GM21447 (cell line): ENCODE measurements around the gene RAB43.
"Not testable (repeated sequence)": the region's sequence is repeated elsewhere in the genome, so short reads cannot be mapped to it uniquely, and the experiment has no call there.

ENCODE experiments used
- ATAC-seq: cut with Tn5 transposase; IDR thresholded peaks from one replicate; pipeline ENCODE4 v1.9.1; 2021; ENCODE audit not compliant: unreplicated experiment

RAB43 gene

DNA sequence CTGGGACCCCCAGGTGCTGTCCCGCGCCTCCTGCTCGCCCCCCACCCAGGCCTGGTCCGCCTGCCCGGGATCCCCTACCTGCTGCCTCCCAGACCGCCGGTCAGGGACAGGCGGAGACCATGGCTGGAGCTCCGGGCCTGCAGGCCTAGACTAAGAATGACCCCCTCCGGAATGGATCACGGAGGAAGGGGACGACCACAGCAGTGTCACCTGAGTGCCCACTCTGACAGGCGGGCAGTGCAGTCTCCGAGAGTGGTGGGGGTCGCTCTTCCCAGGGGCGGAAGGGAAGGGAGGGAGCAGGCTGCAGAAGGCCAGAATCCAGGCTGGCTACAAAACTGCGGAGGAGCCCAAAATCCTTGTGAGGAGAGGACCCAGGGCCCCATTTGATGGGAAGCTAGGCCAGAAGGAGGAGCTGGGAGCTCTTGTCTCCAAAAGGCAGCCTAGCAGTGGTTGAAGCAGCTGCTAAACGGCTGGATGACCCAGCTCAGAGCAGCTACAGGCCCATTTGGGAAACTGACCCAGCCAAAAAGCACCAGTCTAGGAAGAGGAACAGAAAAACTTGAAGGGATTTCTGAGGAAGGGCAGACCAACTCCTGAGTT is 908 bp upstream of the RAB43 start:
- no peak for ATAC-seq

DNA sequence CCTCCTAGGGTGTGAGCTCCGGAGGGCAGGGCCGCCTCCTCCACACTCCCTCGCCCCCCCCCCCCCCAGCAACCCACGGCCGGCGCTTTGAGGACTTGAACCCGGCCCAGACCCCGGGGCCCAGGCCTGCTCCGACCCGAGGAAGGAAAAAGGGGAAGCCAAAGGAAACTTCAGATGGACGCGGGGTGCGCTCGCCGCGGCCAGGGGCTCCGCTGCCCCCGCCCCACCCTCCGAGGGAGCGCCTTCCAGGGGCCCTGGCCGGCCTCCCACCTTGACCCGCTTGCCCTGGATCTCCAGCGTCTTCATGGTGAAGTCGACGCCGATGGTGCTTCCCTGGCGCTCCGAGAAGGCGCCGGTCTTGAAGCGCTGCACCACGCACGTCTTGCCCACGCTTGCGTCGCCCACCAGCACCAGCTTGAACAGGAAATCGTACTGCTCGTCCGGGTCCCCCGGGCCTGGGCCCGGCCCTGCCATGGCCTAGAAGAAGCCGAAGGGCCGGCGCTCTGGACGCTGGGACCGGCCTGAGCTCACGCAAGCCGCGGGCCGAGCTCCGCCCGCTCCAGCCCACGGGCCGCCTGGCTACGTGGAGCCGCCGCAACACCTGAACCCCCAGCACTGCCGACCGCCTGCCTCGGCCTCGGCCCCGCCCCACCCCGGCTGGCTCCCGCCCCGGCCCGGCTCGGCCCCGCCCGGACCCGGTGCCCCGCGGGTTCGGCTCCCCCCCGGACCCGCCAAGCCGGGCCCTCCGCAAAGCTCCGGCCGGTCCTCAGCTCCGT is 400 bp downstream of the RAB43 start:
- ATAC-seq, result peak; percentile 11

DNA sequence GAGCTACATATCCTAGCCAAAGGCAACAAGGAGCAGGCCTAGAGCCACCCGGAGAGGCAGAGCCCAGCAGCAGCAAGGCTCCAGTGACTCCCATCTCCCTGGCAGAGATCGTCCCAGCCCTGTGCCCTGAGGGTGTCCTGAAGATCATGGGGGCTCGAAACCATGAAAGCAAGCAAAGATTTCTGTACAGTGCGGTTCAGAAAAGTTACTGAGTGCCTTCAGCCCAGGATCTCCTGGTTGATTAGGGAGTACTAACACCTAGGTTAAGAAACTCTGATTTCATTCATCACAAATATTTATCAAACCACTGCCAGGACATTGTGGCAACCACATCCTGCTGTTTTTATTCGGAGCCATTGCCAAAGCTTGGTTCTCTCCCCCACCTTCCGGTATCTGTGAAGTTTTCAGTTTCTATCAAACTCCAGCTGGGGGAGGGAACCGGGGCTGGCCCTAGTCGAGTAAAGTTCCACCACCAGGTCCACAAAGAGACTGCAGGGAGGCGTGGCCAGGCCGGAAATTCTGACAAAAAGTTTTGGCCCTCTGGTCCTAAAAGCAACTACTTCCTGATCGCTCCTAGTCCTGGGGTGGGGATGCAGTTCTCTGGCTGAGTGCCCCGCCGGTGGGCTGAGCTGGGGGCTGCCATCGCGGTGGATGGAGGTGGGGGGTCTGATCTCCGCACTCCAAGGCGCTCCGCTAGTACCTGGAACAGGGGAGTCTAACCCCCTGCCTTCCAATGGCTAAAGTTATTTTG is 1.2 kb downstream of the RAB43 start:
- ATAC-seq, result peak; percentile 78

DNA sequence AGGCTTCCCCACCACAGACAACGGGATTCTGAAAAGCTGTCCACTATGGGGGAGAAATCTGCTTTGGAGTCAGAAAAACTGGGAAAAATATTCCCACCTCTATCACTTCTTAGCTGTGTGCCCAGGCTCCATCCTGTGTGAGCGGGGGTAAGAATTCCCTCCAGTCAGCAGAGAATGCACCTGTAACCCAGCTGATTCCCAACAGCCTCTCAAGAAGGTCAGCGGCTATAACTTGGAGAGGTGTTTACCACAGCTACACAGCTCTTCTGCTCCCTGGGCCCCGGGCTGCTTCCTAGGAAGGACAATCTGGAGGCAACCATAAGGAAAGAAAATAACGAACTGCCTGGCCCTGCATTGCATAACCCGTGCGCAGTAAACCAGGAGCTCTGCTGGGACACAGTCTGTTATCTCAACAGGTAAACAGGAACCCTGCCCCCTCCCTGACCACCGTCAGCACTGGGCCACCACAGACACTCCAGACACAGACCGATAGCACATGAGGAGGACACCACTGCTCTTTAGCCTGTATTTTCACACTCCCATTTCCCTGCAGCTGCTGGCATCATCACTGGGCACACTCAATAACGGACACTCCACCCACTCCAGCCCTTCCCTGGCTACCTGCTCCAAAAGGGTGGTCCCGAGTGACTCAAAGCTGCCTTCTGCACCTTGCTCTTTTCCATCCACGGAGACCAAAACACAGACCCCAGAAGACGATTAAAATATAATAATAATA is 2.1 kb downstream of the RAB43 start:
- ATAC-seq, result no peak

DNA sequence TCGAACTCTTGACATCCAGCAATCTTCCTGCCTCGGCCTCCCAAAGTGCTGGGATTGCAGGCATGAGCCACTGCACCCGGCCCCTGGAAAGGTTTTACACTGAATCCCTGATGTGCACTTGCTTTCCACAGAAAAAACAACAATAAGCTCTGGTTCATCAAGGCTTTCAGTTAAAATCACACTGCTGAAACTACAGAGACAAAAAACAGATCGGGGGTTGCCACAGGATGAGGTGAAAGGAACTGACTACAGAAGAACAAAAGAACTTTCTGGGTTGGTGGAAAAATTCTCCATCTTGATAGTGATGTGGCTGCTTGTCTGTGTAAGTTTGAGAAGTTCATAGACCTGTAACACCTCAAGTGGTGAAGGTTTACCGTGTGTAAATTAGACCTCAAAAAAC is 2.9 kb downstream of the RAB43 start:
- no peak for ATAC-seq

DNA sequence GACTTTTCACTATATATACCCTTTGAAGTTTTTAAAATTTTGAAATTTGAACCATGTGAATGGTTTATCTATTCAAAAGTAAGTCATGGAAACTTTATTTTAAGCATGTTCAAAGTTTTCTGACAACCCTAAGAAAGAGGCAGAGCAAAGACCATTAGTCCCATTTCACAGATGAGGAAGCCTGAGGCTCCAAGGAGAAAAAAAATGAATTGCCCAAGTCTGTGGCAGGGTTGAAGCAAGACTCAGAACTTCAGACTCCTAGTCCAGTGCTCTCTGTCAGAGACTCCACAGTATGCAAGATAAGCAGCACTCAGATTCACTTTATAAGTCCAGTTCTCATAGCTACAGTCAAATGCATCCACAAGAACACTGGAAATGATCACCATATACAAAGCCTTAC is 4.5 kb downstream of the RAB43 start:
- no peak for ATAC-seq

DNA sequence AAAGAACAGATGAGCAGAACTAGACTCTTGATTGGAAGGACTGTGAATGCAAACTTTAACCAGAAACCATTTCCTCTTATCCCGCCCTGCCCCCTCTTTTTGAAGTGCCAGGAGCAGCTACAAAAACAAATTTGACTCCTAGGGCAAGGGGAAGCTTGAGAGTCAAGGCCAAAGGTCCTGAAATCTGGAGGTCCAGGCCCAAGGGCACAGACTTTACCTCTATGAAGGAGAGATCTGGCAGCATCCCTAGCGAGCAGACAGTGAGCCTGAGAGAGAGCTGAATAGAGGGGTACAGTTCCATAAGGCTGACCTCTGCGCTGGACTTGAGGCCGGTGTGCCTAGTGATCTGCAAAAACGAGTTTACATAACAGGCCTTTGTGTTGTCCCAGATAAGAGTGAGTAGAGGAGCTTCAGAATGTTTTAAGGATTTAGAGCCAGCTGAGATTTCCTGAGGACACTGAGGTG is 5.1 kb downstream of the RAB43 start:
- ATAC-seq, result no peak

DNA sequence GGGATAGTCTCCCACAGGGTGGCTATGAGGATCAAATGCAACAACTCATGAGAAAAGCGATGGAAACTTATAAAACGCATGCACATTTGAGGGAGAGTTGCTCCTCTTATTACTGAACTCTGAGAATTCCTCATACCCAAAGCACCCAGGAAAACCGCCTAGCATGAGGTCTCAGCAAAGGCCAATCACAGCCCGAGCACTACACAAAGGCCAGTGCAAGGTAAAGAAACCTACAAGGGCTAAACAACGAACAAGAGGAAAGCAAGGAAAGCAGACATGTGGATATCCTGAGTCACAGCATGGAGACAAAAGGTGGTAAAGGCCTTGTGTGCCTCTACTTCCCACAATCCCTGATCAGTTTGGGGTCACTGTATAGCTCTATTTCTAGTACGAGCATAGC is 7.1 kb downstream of the RAB43 start:
- no peak for ATAC-seq

DNA sequence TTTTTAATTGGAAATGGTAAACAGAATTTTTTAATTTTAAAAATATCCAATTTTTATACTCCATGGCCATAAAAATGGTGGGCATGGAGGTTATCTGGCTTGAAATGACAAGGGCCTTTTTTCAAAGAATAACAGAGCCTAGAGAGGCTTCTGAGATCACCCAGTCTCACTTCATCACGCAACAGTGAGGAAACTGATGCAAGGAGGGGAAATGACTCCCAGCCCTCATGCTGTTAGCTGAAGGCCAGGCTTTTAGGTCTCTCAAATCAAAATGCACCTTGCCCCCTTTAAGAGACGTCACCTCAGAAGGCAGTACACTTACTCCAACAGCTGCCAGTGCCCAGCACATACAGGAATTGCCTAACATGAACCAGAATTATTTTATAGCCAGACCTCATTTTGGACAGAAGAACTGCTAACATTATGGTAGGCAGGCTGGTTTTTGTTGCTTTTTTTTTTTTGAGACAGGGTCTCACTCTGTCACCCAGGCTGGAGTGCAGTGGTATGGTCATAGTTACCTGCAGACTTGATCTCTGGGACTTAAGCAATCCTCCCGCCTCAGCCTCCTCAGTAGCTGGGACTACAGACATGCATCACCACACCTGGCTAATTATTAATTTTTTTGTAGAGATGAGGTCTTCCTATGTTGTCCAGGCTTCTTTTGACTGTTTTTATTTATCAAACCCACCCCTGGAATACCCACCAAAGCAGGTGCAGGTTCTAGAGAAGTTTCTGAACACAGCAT is 9.1 kb downstream of the RAB43 start:
- no peak for ATAC-seq

DNA sequence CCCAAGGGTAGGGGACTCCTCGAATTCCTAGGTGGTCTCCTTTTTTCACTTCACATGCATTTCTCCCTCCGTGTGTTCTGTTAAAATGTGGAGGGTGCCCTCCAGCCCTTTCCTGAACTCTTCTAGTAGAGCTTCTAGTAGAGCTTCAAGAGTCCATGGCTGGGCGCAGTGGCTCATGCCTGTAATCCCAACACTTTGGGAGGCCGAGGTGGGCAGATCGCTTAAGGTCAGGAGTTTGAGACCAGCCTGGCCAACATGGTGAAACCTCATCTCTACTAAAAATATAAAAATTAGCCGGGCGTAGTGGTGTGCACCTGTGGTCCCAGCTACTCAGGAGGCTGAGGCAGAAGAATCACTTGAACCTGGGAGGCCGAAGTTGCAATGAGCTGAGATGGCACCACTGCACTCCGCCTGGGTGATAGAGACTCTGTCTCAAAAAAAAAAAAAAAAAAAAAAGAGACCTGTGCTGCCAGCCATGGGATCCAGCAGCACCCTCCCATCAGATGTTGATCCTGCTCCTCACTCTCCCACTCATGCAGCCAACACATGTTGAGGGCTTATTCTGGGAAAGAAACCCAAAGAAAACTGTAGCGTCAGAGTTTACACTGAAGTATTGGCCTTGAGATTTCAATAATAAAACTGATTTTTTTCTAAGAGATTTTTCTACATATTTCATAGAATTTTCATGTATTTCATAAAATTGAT is 10.4 kb downstream of the RAB43 start:
- ATAC-seq, result not testable (repeated sequence)

DNA sequence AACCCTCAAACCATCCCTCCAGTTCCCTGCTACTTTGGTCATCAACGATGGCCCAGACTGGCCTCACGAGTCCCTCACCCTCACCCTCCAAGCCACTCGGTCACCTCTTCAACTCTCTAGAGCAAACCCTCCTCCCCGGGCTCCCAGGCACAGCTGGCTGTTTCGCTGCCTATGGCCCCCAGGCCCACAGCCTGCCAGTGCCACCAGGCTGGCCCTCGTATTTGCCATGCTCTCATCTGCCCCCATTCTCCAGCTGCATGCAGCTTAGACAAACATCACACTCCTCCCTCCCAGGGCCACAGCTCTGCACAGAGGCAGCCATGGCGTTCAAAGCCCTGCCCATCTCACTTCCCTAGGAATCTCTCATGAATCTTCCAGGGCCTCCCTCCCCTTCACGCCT is 13.8 kb downstream of the RAB43 start:
- no peak for ATAC-seq

DNA sequence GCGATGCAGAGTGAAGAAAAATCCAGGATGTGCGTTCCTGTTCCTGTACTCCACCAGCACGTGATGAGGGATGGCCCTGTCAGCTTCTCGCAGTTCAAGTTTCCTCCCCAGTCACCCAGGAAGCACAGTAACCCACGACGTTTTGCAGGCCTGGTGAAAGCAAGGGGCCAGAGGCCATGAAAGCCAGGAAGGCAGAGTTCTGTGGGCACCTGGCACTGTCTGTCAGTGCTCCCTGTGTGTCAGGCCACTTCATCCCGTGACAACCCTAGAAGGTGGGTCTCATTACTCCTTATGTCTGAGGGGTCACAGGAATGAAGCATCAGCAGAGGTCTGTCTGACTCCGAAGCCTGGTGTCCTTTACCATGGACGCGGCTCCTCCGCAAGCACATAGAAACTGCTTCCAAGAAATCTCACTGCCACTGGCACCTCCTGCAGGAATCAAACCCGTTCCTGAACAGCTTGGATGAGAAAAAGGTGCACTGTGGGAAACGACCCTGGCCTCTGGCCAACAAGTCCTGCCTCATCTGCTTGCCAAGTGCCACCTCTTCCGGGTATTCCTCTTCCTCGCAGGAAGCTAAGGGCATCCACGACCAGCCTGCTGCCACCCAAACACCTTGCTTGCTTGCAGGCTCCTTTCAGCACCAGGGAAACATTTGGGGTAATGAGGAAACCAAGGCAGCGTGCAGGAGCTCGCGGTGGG is 14.6 kb downstream of the RAB43 start:
- no peak for ATAC-seq

DNA sequence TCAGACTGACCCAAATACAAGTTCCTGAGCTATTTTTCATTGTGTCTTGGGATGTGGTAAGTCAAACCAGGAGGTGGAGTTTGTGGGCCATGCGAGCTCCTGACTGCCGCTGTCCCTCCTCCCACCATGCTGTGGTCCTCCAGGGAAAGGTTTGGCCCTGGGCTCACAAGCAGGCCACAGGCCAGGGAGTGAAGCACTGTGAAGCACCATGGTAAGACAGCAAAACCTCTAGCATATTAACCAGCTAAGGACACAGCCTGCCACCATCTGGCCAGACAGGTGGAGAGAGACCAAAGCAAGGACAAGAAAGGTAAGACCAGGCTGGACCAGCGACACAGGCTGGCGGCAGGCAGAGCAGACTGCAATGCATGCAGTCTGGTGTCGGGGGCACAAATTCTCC is 15.3 kb downstream of the RAB43 start:
- no peak for ATAC-seq

DNA sequence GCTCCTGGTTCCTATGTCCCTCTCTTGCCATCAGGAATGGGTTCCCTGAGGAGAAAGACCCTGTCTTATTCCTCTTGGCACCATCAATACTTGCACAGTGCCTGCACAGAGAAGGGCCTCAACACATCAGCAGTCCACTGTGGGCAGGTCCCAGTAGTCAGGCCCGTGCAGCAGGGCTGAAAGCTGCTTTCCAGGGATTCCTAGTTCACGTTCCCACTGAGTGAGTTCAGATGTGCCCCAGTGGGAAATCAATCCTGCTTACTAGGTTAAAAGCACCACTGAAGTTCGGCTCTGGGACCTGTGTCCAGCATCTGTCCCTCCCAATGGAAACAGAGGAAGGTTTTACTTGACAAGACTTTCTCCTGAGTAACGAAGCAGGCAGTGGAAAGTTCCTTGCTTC is 15.7 kb downstream of the RAB43 start:
- no peak for ATAC-seq

DNA sequence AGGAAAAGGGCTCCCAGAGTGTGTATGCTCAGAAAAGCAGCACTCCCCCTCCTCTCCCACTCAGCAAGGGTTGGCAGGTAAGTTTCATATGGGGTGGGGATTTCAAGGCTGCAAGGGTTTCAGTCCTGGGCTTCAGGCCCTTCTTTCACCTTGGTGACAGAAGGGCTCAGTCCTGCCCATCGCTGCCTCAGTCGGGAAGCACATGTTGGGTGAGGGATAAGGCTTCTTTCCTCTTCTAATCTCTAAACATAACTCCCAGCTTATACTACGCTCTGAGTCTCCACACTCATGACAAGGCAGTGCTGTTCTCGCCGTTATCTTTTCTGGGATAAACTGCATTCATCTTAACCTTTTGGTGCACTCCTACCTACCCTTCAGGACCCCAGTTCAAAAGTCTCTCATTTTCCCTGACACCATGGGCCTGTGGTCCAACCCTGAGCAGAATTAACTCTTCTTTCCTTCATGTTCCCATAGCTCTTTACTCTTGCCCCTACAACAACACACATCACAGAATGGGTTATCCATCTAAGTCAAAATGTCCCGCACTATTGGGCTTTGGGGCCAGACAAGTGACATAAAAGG is 17.0 kb downstream of the RAB43 start:
- ATAC-seq, result no peak

DNA sequence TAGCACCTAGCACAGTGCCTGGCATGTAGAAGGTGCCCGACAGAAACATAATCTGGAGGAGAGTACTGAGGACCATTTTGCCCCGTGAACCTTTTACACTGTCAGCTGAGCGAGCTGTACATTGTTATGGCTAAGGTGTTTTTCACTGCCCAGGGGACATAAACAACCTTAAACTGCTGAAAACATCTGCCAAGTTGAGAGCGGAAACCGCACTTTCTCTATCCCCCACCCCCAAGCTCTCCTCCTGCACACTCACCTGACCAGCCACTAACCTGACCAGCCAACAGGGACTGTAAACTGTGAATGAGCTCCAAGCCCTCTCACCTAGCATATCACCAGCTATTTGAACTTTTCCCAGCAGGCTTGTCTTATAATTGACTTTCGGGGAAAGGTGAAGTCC is 17.6 kb downstream of the RAB43 start:
- ATAC-seq, result no peak

DNA sequence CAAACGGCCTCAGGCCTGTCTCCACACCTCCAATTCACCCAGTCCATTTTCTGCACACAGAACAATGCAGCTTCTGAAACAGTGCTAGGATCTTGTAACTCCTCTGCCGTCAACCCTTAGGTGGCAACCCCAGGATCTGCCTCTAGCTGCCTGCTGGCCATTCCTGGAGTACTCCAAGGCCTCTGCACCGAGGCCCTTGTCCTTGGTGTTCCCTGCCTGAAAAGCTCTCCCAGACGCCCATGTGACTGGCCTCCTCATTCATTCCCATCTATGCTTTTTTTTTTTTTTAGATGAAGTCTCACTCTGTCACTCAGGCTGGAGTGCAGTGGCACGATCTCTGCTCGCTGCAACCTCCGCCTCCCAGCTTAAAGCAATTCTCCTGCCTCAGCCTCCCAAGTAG is 18.3 kb downstream of the RAB43 start:
- ATAC-seq, result no peak

DNA sequence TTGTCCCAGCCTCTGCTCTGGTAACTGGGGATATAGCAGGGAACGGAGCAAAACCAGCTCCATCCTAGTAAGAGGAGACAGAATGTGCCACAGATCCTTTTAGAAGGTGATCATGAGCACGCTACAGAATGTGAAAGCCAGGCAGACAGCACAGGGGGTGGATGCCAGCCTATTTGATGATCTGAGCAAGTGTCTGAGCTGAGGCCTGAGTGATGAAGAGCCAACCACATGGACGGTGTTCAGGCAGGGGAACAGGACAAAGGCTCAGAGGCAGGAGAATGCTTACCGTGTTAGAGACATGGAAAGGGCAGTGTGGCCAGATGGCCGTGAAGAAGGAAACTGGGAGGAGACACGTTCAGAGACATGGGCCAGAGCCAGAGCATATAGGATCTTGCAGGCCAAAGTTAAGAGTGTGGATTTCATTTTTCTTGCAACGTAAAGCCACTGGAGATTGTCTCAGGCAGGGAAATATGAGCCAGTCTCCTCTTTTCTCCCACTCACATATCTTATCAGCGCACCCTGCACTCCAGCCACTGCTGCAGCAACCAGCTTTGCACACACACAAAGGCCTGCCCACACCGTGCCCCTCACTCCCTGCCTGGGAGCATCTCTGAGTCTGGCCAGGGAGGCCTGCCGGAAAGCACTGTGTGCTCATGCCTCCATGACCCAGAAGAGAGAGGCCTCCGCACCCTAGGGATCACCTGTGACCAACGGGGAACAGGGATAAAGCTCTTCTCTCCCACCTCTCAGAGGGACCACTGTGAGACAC is 20.1 kb downstream of the RAB43 start:
- ATAC-seq, result no peak
